Body of pancreas (tissue), 4 donors: ENCODE data around the gene MDFIC.

Source experiments
- POLR2A ChIP-seq, 3 donors: fragments of 450-650 bp; IDR thresholded peaks; one replicate each; pipeline ENCODE4 v1.6.1; 2016; ENCODE audit warnings: antibody characterized with exemption in 3 of 3, mild to moderate bottlenecking in 2 of 3
- TF ChIP-seq, protein P1 (sequence below), 7 experiments: fragments of 450-650 bp in 4 of 7; fragments of 200-600 bp in 3 of 7; sonication (generic) in 3 of 7; IDR thresholded peaks; one replicate each; pipeline ENCODE4 v1.5.1; 2016 to 2019; ENCODE audit warnings: antibody characterized with exemption in 7 of 7

DNA sequence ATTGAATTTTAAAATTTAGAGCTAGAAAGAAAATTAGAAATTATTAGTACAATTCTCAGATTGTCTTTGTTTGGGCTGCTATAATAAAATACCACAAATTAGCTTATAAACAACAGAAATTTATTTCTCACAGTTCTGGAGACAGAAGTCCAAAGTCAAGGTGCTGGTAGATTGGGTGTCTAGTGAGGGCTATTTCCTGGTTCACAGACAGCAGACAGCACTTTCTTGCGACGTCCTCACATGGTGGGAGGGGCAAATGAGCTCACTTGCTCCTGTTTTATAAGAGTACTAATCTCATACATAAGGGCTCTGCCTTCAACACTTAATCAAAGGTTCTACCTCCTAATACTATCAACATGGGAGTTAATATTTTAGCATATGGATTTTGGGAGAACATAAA, 134.1 kb downstream of the MDFIC start:
- TF ChIP-seq, protein P1, sequence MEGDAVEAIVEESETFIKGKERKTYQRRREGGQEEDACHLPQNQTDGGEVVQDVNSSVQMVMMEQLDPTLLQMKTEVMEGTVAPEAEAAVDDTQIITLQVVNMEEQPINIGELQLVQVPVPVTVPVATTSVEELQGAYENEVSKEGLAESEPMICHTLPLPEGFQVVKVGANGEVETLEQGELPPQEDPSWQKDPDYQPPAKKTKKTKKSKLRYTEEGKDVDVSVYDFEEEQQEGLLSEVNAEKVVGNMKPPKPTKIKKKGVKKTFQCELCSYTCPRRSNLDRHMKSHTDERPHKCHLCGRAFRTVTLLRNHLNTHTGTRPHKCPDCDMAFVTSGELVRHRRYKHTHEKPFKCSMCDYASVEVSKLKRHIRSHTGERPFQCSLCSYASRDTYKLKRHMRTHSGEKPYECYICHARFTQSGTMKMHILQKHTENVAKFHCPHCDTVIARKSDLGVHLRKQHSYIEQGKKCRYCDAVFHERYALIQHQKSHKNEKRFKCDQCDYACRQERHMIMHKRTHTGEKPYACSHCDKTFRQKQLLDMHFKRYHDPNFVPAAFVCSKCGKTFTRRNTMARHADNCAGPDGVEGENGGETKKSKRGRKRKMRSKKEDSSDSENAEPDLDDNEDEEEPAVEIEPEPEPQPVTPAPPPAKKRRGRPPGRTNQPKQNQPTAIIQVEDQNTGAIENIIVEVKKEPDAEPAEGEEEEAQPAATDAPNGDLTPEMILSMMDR (IDR thresholded peaks at IDR 0.05), result no peak
- no peak for TF ChIP-seq POLR2A (IDR thresholded peaks at IDR 0.05)
